HEK293T (cell line): ENCODE measurements around the gene CNKSR2.

Experiments
- CTCF ChIA-PET: fragments of 350-600 bp; formaldehyde crosslinking; extraction: SDS; loops from one replicate; lab custom pipeline; 2021; ENCODE audit warnings: antibody characterized with exemption, inconsistent platforms; lab: Yijun Ruan, JAX
- POLR2A ChIA-PET: fragments of 350-600 bp; formaldehyde crosslinking; extraction: SDS; loops from one replicate; lab custom pipeline; 2020; ENCODE audit warnings: antibody characterized with exemption, inconsistent platforms; lab: Yijun Ruan, JAX
- DNase-seq: peaks from one replicate; pipeline ENCODE4 v3.0.0; 2012; ENCODE audit warnings: mixed read lengths; ENCODE audit errors: extremely low spot score
- ARNT ChIP-seq: fragments of 450-650 bp; IDR thresholded peaks from 2 replicates; pipeline ENCODE4 v1.6.1; 2017; ENCODE audit warnings: mild to moderate bottlenecking
- BHLHE40 ChIP-seq: fragments of 450-650 bp; IDR thresholded peaks from 2 replicates; pipeline ENCODE4 v1.6.1; 2016; ENCODE audit warnings: mild to moderate bottlenecking, moderate library complexity, borderline replicate concordance
- CTBP1 ChIP-seq: fragments of 450-650 bp; IDR thresholded peaks from 2 replicates; pipeline ENCODE4 v1.6.1; 2016; ENCODE audit warnings: borderline replicate concordance
- ELF4 ChIP-seq: fragments of 450-650 bp; IDR thresholded peaks from 2 replicates; pipeline ENCODE4 v1.6.1; 2017; ENCODE audit warnings: antibody characterized with exemption
- FOXA1 ChIP-seq: fragments of 450-650 bp; IDR thresholded peaks from 2 replicates; pipeline ENCODE4 v1.6.1; 2016; ENCODE audit warnings: mild to moderate bottlenecking
- FOXK2 ChIP-seq: fragments of 450-650 bp; IDR thresholded peaks from 2 replicates; pipeline ENCODE4 v1.6.1; 2016; ENCODE audit warnings: mild to moderate bottlenecking
- FOXM1 ChIP-seq: fragments of 450-650 bp; IDR thresholded peaks from 2 replicates; pipeline ENCODE4 v1.6.1; 2017; ENCODE audit warnings: mild to moderate bottlenecking, borderline replicate concordance
- HDGF ChIP-seq: fragments of 450-650 bp; IDR thresholded peaks from 2 replicates; pipeline ENCODE4 v1.6.1; 2017; ENCODE audit warnings: antibody characterized with exemption, borderline replicate concordance
- L3MBTL2 ChIP-seq: fragments of 450-650 bp; conservative IDR thresholded peaks from 2 replicates; pipeline ENCODE4 v1.6.1; 2016; ENCODE audit warnings: mild to moderate bottlenecking
- LEF1 ChIP-seq: fragments of 450-650 bp; IDR thresholded peaks from 2 replicates; pipeline ENCODE4 v1.6.1; 2017; ENCODE audit warnings: mild to moderate bottlenecking, borderline replicate concordance
- NFRKB ChIP-seq: fragments of 450-650 bp; IDR thresholded peaks from 2 replicates; pipeline ENCODE4 v1.6.1; 2016; ENCODE audit warnings: mild to moderate bottlenecking, moderate library complexity
- SP1 ChIP-seq: fragments of 450-650 bp; IDR thresholded peaks from 2 replicates; pipeline ENCODE4 v1.6.1; 2017
- SUZ12 ChIP-seq: fragments of 450-650 bp; IDR thresholded peaks from 2 replicates; pipeline ENCODE4 v1.6.1; 2016; ENCODE audit warnings: mild to moderate bottlenecking
- TARDBP ChIP-seq: fragments of 450-650 bp; IDR thresholded peaks from 2 replicates; pipeline ENCODE4 v1.6.1; 2016
- ZNF384 ChIP-seq: fragments of 450-650 bp; IDR thresholded peaks from 2 replicates; pipeline ENCODE4 v1.6.1; 2016
- TF ChIP-seq, protein P1 (sequence below): fragments of 450-650 bp; IDR thresholded peaks from 2 replicates; pipeline ENCODE4 v1.6.1; 2016

Gene CNKSR2

DNA sequence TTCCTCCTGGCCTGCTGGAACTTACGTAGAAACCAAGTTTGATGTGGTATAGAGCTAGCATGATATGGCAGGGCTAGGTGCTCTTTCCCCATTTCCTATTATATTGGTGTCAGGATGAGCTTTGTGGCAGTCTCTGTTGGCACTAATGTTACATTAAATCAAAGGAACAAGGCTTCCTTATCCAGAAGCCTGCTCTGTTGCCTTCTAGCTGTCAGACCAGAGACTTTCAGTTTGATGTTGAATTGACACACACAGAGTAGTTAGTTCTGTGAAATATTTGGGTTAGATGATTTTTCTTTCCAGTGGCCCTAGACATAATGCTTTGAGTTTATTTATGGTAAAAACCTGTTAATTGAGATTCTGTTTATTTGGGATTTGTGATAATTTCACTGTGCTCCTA is 10.0 kb downstream of the CNKSR2 start:
- POLR2A ChIA-PET = interaction anchor here (1.6 kb wide), 1 partner anchor 10 kb away, joined by 3 read pairs; the partner anchor contains the start of gene CNKSR2
- TF ChIP-seq CTBP1 (no peak), ARNT (no peak), HDGF (no peak), ELF4 (no peak)
- CTCF ChIA-PET = no interaction called here
- DNase-seq = no peak

DNA sequence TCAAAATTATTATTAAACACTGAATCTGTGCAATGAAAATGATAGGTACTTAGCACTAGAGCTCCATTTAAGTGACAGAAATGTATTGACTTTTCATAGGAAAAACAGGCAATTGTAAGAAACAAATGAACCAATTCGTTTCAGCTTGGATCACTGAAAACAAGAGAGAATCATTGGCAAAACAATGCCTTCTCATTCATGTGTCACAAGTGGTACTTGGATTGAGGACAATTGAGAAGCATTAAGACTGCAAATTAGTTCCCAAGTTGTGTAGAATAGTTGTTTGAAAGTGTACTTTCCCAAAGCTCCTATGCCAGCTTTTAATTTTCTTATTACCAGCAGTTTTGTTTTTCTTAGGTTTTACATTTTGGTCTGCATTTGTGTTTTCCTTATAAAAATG is 20.6 kb downstream of the CNKSR2 start:
- ChIA-PET POLR2A (no interaction called here), CTCF (no interaction called here)
- DNase-seq = no peak
- TF ChIP-seq FOXM1 = no peak
- TF ChIP-seq ZNF384 = no peak
- TF ChIP-seq FOXK2 = no peak
- no peak for TF ChIP-seq SP1
- TF ChIP-seq, protein P1, sequence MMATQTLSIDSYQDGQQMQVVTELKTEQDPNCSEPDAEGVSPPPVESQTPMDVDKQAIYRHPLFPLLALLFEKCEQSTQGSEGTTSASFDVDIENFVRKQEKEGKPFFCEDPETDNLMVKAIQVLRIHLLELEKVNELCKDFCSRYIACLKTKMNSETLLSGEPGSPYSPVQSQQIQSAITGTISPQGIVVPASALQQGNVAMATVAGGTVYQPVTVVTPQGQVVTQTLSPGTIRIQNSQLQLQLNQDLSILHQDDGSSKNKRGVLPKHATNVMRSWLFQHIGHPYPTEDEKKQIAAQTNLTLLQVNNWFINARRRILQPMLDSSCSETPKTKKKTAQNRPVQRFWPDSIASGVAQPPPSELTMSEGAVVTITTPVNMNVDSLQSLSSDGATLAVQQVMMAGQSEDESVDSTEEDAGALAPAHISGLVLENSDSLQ = no peak
- TF ChIP-seq ARNT = no peak
- no peak for TF ChIP-seq TARDBP
- no peak for TF ChIP-seq LEF1
- no peak for TF ChIP-seq CTBP1
- no peak for TF ChIP-seq HDGF
- TF ChIP-seq L3MBTL2 = no peak
- no peak for TF ChIP-seq ELF4
- no peak for TF ChIP-seq SUZ12

DNA sequence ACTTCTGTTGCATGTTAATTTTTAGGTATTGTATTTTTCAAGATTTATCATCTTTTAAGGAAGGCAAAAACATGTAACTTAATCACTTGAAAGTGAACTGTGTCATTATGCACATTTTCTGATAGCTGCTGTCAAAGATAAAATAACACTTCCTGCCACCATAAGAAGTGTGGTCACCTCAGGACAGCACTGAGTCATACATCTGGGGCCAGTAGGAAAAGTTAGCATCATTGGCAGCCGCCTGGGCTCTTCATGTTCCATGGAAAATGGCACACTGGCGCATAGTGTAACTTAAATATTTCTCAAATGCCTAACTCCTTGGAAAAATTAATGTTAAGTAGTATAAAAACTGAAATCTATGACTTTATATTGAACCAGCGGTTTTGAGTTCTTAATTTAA is 24.2 kb downstream of the CNKSR2 start:
- POLR2A ChIA-PET = no interaction called here
- no peak for DNase-seq
- no peak for TF ChIP-seq LEF1
- CTCF ChIA-PET = no interaction called here

DNA sequence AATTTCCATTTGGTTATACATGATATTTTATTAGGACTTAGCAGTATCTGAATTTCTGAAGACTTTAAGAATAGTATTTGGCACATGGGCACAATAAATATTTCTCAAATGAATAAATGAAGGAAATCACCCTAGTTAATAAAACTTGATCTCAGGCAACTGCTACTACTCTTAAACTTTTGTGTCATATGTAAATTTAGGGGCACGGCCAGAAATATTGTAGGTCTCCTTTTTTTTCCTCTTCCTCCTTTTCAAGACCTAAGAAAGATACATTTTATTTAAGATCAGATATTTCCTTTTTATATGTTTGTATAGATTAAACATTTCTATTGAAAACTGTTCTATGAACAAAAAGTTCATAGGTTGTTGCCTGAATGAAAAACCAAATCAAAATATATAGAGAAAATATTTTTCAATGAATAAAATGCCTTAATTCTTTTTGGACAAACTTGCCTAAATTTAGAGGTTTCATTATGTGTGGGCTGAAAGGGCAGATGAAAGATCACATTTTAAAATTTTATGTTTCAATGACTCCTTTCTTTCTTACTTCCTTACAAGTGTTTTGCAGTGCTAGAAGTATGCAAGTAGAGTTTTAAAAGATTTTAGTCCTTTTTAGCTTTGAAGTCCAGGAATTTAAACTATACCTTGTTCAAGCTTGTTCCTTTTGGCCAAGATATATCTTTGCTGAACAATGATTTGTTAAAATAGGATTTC is 26.3 kb downstream of the CNKSR2 start:
- TF ChIP-seq ELF4 = no peak
- TF ChIP-seq FOXK2 = no peak
- no peak for TF ChIP-seq BHLHE40
- TF ChIP-seq TARDBP = no peak
- TF ChIP-seq SP1 = no peak
- TF ChIP-seq L3MBTL2 = no peak
- no peak for TF ChIP-seq ARNT
- TF ChIP-seq LEF1 = no peak
- TF ChIP-seq, protein P1 = no peak
- TF ChIP-seq NFRKB = no peak
- TF ChIP-seq FOXA1 = no peak
- POLR2A ChIA-PET = no interaction called here
- CTCF ChIA-PET = no interaction called here
- no peak for DNase-seq

DNA sequence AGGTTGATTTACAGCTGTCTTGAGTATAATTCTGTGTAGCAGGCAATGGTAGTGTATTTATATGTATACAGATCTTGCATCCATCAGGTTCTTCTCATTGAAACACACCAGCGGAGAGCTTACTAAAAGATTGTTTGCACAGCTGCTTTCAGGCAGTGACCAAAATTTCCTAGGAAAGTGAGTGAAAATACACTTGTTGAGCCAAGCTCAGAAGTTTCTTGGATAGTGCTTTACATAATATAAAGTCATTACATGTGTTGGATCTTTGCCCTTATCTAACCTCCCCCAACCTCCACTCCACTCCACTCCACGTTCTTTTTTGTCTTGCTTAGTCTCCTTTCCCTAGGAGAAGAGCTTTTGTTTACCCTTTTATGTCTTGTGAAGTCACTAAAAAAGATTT is 34.1 kb downstream of the CNKSR2 start:
- DNase-seq = no peak
- ChIA-PET CTCF (no interaction called here), POLR2A (no interaction called here)
- TF ChIP-seq FOXA1 = no peak
- TF ChIP-seq SP1 = no peak
- no peak for TF ChIP-seq FOXK2
- no peak for TF ChIP-seq ZNF384
- TF ChIP-seq, protein P1 = no peak
- no peak for TF ChIP-seq LEF1
- TF ChIP-seq BHLHE40 = no peak
- no peak for TF ChIP-seq HDGF
- no peak for TF ChIP-seq TARDBP
- no peak for TF ChIP-seq SUZ12
- no peak for TF ChIP-seq ELF4
- no peak for TF ChIP-seq NFRKB
- TF ChIP-seq CTBP1 = no peak

DNA sequence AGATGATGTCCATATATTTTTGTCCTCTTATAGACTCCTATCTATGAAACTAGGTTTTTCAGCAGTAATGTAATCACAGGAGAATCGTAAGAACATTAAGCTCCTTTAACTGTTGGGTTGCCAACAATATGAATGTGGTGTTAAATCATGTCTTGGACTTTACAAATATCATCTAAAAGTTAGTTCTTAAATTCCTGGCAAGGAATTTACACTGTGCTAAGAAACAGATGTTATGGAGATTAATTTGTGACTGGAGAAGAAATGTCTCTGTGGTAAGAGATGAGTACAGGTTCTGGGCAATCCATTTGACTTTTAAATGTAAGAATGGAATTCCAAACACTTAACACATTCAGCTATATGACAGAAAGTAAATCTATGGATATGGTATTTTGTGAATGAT is 34.6 kb downstream of the CNKSR2 start:
- ChIA-PET POLR2A (no interaction called here), CTCF (no interaction called here)
- DNase-seq = no peak
- TF ChIP-seq SP1 = no peak
- TF ChIP-seq BHLHE40 = no peak
- TF ChIP-seq TARDBP = no peak
- TF ChIP-seq ARNT = no peak

DNA sequence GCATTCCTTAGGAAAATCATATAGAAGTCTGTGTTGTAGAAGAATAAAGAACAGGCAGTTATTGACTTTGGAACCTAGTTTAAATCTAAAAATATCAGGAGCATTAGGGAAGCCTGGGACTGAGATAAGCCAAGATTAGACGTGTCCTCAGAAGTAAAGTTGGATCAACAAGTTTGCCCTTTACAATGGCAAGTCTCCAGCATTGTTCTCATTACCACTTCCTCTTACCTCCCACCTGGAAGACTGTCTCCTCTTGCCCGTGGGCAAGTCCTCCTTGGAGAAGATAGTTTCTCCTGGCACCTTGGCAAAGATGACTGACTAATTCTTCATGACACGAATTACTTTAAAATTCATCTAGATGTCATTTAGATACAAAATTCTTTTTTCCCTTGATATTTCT is 37.8 kb downstream of the CNKSR2 start:
- CTCF ChIA-PET = no interaction called here

More for the DNA sequence above, 37.8 kb downstream of the CNKSR2 start:
- DNase-seq = no peak
- POLR2A ChIA-PET = no interaction called here
- no peak for TF ChIP-seq L3MBTL2
- no peak for TF ChIP-seq TARDBP
- TF ChIP-seq LEF1 = no peak
- TF ChIP-seq HDGF = no peak
- TF ChIP-seq SUZ12 = no peak
- TF ChIP-seq FOXM1 = no peak
- TF ChIP-seq FOXA1 = no peak
- TF ChIP-seq BHLHE40 = no peak
- no peak for TF ChIP-seq CTBP1
- TF ChIP-seq FOXK2 = no peak
- TF ChIP-seq, protein P1 = no peak
- no peak for TF ChIP-seq NFRKB
- no peak for TF ChIP-seq ARNT
- TF ChIP-seq ZNF384 = no peak
- TF ChIP-seq SP1 = no peak
